ENCODE results near the gene CHRNA1. TPM values are rescaled to one million over a fixed set of nuclear protein-coding genes. Genes with fewer than 3 reads are reported as not detected.

Gene CHRNA1
- total and polyA plus RNA-seq, 10 of the 15 experiments (the other 5 are each of a cell fraction or from before 2014, with no cell fraction given), result 0.05 to 0.14 TPM; not detected in 8

- no peak overlapping the region for H3K27ac ChIP-seq (ENCODE audit: control insufficient read depth, insufficient read depth)
- in situ Hi-C loops (cut with MboI), result no loop called here
- CTCF ChIA-PET, result interaction anchor here (0.6 to 6.4 kb wide), 5 partner anchors 9 to 270 kb away, joined by 3 to 43 read pairs (median 10); no protein-coding TSS in a partner anchor
- ATAC-seq (no peak), FAIRE-seq (peak; percentile 13), DNase-seq (ENCODE audit: low read depth, low spot score) (no peak)
- BruUV-seq (replicated peaks), result no TSS peak
- no peak overlapping the region for H2AFZ ChIP-seq (ENCODE audit: control insufficient read depth, low read depth, low read length)
- POLR2A ChIA-PET, result interaction anchor here (0.7 to 1.6 kb wide), 3 partner anchors 11 to 292 kb away, joined by 3 to 4 read pairs (median 4); no protein-coding TSS in a partner anchor
- WGBS (ENCODE audit: insufficient coverage, insufficient replicate concordance, low lambda C conversion rate, missing lambda C conversion rate), result 55% methylated on average over 5 of the region's 5 CpGs
- no peaks in the 10 kb centered on the region for H3K9me3 ChIP-seq (replicated peaks; ENCODE audit: control insufficient read depth, insufficient read depth, low read length)
- SMC1A ChIA-PET (ENCODE audit: uncharacterized antibody, unreplicated experiment), result interaction anchor here (1.2 to 2.1 kb wide), 2 partner anchors 9 to 60 kb away, joined by 3 to 9 read pairs; no protein-coding TSS in a partner anchor
- RAD21 ChIA-PET (ENCODE audit: unreplicated experiment), result no interaction called here
- no peak overlapping the region for H3K9ac ChIP-seq (ENCODE audit: control insufficient read depth, insufficient read depth, low read length)
- H4K20me1 ChIP-seq (ENCODE audit: control insufficient read depth, insufficient read depth), result no peaks in the 10 kb centered on the region
- intact Hi-C loops (cut with micrococcal nuclease; ENCODE audit: unreplicated experiment), result no loop called here
- no peaks in the 10 kb centered on the region for H3K79me2 ChIP-seq (ENCODE audit: control insufficient read depth, insufficient read depth, low read length)
- no peaks in the 10 kb centered on the region for H3K27me3 ChIP-seq (replicated peaks in 1 of 2; ENCODE audit: control insufficient read depth in 2 of 2, insufficient read depth in 2 of 2, low read length in 1 of 2)
- H3K4me3 ChIP-seq, result no peak overlapping the region
- peaks cover 5% of the 10 kb centered on the region for H3K4me1 ChIP-seq (ENCODE audit: control insufficient read depth, insufficient read depth, low read length)
- no peaks in the 10 kb centered on the region for H3K36me3 ChIP-seq (ENCODE audit: control insufficient read depth in 2 of 2, insufficient read depth in 2 of 2, low read length in 1 of 2)
- H3K4me2 ChIP-seq (ENCODE audit: control insufficient read depth, insufficient read depth), result no peak overlapping the region
- TF ChIP-seq NR2C1 (IDR thresholded peaks at IDR 0.05), result no peak
- no peak for TF ChIP-seq MYB (IDR thresholded peaks at IDR 0.05; ENCODE audit: borderline replicate concordance, low read depth, low read length)
- TF ChIP-seq LARP7 (IDR thresholded peaks at IDR 0.05), result no peak
- TF ChIP-seq, protein P1, sequence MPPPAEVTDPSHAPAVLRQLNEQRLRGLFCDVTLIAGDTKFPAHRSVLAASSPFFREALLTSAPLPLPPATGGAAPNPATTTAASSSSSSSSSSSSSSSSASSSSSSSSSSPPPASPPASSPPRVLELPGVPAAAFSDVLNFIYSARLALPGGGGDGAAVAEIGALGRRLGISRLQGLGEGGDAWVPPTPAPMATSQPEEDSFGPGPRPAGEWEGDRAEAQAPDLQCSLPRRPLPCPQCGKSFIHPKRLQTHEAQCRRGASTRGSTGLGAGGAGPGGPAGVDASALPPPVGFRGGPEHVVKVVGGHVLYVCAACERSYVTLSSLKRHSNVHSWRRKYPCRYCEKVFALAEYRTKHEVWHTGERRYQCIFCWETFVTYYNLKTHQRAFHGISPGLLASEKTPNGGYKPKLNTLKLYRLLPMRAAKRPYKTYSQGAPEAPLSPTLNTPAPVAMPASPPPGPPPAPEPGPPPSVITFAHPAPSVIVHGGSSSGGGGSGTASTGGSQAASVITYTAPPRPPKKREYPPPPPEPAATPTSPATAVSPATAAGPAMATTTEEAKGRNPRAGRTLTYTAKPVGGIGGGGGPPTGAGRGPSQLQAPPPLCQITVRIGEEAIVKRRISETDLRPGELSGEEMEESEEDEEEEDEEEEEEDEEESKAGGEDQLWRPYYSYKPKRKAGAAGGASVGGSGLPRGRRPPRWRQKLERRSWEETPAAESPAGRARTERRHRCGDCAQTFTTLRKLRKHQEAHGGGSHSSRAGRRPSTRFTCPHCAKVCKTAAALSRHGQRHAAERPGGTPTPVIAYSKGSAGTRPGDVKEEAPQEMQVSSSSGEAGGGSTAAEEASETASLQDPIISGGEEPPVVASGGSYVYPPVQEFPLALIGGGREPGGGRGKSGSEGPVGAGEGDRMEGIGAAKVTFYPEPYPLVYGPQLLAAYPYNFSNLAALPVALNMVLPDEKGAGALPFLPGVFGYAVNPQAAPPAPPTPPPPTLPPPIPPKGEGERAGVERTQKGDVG (CRISPR knock-in tag; IDR thresholded peaks at IDR 0.05), result no peak
- TF ChIP-seq, protein P2, sequence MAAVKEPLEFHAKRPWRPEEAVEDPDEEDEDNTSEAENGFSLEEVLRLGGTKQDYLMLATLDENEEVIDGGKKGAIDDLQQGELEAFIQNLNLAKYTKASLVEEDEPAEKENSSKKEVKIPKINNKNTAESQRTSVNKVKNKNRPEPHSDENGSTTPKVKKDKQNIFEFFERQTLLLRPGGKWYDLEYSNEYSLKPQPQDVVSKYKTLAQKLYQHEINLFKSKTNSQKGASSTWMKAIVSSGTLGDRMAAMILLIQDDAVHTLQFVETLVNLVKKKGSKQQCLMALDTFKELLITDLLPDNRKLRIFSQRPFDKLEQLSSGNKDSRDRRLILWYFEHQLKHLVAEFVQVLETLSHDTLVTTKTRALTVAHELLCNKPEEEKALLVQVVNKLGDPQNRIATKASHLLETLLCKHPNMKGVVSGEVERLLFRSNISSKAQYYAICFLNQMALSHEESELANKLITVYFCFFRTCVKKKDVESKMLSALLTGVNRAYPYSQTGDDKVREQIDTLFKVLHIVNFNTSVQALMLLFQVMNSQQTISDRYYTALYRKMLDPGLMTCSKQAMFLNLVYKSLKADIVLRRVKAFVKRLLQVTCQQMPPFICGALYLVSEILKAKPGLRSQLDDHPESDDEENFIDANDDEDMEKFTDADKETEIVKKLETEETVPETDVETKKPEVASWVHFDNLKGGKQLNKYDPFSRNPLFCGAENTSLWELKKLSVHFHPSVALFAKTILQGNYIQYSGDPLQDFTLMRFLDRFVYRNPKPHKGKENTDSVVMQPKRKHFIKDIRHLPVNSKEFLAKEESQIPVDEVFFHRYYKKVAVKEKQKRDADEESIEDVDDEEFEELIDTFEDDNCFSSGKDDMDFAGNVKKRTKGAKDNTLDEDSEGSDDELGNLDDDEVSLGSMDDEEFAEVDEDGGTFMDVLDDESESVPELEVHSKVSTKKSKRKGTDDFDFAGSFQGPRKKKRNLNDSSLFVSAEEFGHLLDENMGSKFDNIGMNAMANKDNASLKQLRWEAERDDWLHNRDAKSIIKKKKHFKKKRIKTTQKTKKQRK (IDR thresholded peaks at IDR 0.05; ENCODE audit: low read depth, low read length), result no peak
- TF ChIP-seq CREB1 (IDR thresholded peaks at IDR 0.05; ENCODE audit: low read depth), result no peak
- TF ChIP-seq PAX8 (IDR thresholded peaks at IDR 0.05), result no peak
- TF ChIP-seq IKZF2 (IDR thresholded peaks at IDR 0.05), result no peak
- TF ChIP-seq, protein P3, sequence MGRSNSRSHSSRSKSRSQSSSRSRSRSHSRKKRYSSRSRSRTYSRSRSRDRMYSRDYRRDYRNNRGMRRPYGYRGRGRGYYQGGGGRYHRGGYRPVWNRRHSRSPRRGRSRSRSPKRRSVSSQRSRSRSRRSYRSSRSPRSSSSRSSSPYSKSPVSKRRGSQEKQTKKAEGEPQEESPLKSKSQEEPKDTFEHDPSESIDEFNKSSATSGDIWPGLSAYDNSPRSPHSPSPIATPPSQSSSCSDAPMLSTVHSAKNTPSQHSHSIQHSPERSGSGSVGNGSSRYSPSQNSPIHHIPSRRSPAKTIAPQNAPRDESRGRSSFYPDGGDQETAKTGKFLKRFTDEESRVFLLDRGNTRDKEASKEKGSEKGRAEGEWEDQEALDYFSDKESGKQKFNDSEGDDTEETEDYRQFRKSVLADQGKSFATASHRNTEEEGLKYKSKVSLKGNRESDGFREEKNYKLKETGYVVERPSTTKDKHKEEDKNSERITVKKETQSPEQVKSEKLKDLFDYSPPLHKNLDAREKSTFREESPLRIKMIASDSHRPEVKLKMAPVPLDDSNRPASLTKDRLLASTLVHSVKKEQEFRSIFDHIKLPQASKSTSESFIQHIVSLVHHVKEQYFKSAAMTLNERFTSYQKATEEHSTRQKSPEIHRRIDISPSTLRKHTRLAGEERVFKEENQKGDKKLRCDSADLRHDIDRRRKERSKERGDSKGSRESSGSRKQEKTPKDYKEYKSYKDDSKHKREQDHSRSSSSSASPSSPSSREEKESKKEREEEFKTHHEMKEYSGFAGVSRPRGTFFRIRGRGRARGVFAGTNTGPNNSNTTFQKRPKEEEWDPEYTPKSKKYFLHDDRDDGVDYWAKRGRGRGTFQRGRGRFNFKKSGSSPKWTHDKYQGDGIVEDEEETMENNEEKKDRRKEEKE (IDR thresholded peaks at IDR 0.05), result no peak
- no peak for TF ChIP-seq RBBP5 (conservative IDR thresholded peaks at IDR 0.05)
- TF ChIP-seq RELA (IDR thresholded peaks at IDR 0.05; ENCODE audit: borderline replicate concordance, partially characterized antibody), result no peak
- TF ChIP-seq, protein P4, sequence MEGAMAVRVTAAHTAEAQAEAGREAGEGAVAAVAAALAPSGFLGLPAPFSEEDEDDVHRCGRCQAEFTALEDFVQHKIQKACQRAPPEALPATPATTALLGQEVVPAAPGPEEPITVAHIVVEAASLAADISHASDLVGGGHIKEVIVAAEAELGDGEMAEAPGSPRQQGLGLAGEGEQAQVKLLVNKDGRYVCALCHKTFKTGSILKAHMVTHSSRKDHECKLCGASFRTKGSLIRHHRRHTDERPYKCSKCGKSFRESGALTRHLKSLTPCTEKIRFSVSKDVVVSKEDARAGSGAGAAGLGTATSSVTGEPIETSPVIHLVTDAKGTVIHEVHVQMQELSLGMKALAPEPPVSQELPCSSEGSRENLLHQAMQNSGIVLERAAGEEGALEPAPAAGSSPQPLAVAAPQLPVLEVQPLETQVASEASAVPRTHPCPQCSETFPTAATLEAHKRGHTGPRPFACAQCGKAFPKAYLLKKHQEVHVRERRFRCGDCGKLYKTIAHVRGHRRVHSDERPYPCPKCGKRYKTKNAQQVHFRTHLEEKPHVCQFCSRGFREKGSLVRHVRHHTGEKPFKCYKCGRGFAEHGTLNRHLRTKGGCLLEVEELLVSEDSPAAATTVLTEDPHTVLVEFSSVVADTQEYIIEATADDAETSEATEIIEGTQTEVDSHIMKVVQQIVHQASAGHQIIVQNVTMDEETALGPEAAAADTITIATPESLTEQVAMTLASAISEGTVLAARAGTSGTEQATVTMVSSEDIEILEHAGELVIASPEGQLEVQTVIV (IDR thresholded peaks at IDR 0.05; ENCODE audit: borderline replicate concordance, partially characterized antibody), result no peak
- no peak for TF ChIP-seq ZNF384 (IDR thresholded peaks at IDR 0.05; ENCODE audit: borderline replicate concordance, low read depth, low read length)
Observed at GRCh38 chr2:174762464-174762863, 1.8 kb downstream of the CHRNA1 start.
